ENCODE data around the gene RPS27A.

DNA sequence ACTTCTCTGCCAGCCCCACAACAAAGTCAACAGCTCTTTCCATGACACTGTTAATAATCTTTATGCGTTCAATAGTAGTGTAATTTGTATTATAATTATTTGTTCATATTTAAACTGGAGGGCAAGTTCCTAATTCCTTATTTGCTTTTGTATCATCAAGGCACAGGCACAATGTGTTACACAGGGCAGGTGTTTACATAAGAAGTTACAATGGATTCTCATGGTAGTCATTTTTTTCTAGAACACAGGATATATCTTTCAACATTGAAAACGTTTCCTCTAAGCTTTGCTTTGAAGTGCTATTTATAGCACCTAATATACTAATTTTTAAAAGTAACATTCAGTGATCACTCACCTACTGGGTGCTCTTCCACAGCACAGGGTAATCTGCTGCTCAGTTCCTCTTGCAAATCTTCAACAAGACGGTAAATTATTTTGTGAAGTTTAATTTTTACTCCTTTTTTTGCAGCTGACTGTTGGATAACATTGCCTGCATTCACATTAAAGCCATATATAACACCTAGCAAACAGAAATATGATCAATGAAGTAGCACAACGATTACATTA, 7.3 kb downstream of the RPS27A start:
- TF ChIP-seq, protein P1, sequence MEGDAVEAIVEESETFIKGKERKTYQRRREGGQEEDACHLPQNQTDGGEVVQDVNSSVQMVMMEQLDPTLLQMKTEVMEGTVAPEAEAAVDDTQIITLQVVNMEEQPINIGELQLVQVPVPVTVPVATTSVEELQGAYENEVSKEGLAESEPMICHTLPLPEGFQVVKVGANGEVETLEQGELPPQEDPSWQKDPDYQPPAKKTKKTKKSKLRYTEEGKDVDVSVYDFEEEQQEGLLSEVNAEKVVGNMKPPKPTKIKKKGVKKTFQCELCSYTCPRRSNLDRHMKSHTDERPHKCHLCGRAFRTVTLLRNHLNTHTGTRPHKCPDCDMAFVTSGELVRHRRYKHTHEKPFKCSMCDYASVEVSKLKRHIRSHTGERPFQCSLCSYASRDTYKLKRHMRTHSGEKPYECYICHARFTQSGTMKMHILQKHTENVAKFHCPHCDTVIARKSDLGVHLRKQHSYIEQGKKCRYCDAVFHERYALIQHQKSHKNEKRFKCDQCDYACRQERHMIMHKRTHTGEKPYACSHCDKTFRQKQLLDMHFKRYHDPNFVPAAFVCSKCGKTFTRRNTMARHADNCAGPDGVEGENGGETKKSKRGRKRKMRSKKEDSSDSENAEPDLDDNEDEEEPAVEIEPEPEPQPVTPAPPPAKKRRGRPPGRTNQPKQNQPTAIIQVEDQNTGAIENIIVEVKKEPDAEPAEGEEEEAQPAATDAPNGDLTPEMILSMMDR (IDR thresholded peaks at IDR 0.05) = no peak
- TF ChIP-seq POLR2A (IDR thresholded peaks at IDR 0.05) = no peak
- TF ChIP-seq POLR2AphosphoS5 (IDR thresholded peaks at IDR 0.05) = no peak
